ENCODE data around the gene CTSD.

CTSD gene

GRCh38 chr11:1761110-1761856, 2.4 kb downstream of the CTSD start:
- H4K12ac ChIP-seq (ENCODE audit: low read depth, low read length), result no peak overlapping the region
- peaks cover 8% of the 10 kb centered on the region for H3K79me2 ChIP-seq (ENCODE audit: control insufficient read depth, insufficient read depth, low read length, poor library complexity)
- H3K27ac ChIP-seq (ENCODE audit: low read depth, low read length), result no peak overlapping the region
- no peaks in the 10 kb centered on the region for H3K27me3 ChIP-seq (ENCODE audit: insufficient read depth, low read length)
- peaks cover 33 to 40% of the 10 kb centered on the region in 2 experiments for H3K36me3 ChIP-seq (ENCODE audit: control insufficient read depth in 1 of 2, insufficient read depth in 2 of 2, low read length in 2 of 2)
- H3K23ac ChIP-seq (ENCODE audit: low read length), result no peak overlapping the region
- H3K4me3 ChIP-seq (ENCODE audit: low read depth, low read length), result no peak overlapping the region
- H3K14ac ChIP-seq (ENCODE audit: low read length), result no peak overlapping the region
- no peak for DNase-seq
- H3K18ac ChIP-seq (ENCODE audit: low read length), result no peak overlapping the region
- no peak overlapping the region for H3K4me2 ChIP-seq (ENCODE audit: low read length)
- no peak overlapping the region for H2AK5ac ChIP-seq (ENCODE audit: low read length)
- no CpG with 5 or more reads among the region's 28 CpGs for WGBS (ENCODE audit: extremely low coverage, insufficient coverage, insufficient read length)
- H4K8ac ChIP-seq (ENCODE audit: low read depth, low read length), result no peak overlapping the region
- peaks cover 11% of the 10 kb centered on the region for H3K79me1 ChIP-seq (ENCODE audit: low read length)
- H4K91ac ChIP-seq (ENCODE audit: low read depth, low read length), result no peak overlapping the region
- no peak overlapping the region for H3K9ac ChIP-seq (ENCODE audit: low read length)
- H2AFZ ChIP-seq (ENCODE audit: insufficient read depth, low read length, poor library complexity), result peak overlapping the region; percentile 50
- H2BK12ac ChIP-seq (ENCODE audit: low read length), result no peak overlapping the region
- H3K9me3 ChIP-seq (ENCODE audit: insufficient read depth, low read depth, low read length), result peaks cover 2% of the 10 kb centered on the region
- H3K4me1 ChIP-seq (ENCODE audit: control insufficient read depth in 1 of 2, insufficient read depth in 2 of 2, low read length in 2 of 2), result peaks cover 21 to 22% of the 10 kb centered on the region in 2 experiments
- no peak overlapping the region for H3K4ac ChIP-seq (ENCODE audit: low read depth, low read length)
- no peak overlapping the region for H2BK120ac ChIP-seq (ENCODE audit: insufficient read depth, low read length, poor library complexity)
- no peak overlapping the region for H2BK5ac ChIP-seq (ENCODE audit: low read depth, low read length, poor library complexity)

GRCh38 chr11:1760351-1761109, 3.2 kb downstream of the CTSD start:
- Histone ChIP-seq H4K8ac (ENCODE audit: low read depth, low read length) (peak overlapping the region; percentile 30), H2BK5ac (ENCODE audit: low read depth, low read length, poor library complexity) (no peak overlapping the region), H3K4me1 (ENCODE audit: control insufficient read depth in 1 of 2, insufficient read depth in 2 of 2, low read length in 2 of 2) (peaks cover 21 to 22% of the 10 kb centered on the region in 2 experiments), H4K12ac (ENCODE audit: low read depth, low read length) (no peak overlapping the region), H3K79me2 (ENCODE audit: control insufficient read depth, insufficient read depth, low read length, poor library complexity) (peaks cover 8% of the 10 kb centered on the region), H3K79me1 (ENCODE audit: low read length) (peaks cover 11% of the 10 kb centered on the region), H2BK12ac (ENCODE audit: low read length) (no peak overlapping the region), H4K91ac (ENCODE audit: low read depth, low read length) (no peak overlapping the region), H3K23ac (ENCODE audit: low read length) (no peak overlapping the region), H3K9ac (ENCODE audit: low read length) (no peak overlapping the region), H3K4me3 (ENCODE audit: low read depth, low read length) (no peak overlapping the region), H3K36me3 (ENCODE audit: control insufficient read depth in 1 of 2, insufficient read depth in 2 of 2, low read length in 2 of 2) (peaks cover 34 to 48% of the 10 kb centered on the region in 2 experiments), H3K27me3 (ENCODE audit: insufficient read depth, low read length) (no peaks in the 10 kb centered on the region), H3K4ac (ENCODE audit: low read depth, low read length) (no peak overlapping the region), H2BK120ac (ENCODE audit: insufficient read depth, low read length, poor library complexity) (no peak overlapping the region), H3K27ac (ENCODE audit: low read depth, low read length) (no peak overlapping the region), H2AK5ac (ENCODE audit: low read length) (no peak overlapping the region), H3K14ac (ENCODE audit: low read length) (no peak overlapping the region), H3K18ac (ENCODE audit: low read length) (peak overlapping the region; percentile 18), H3K4me2 (ENCODE audit: low read length) (no peak overlapping the region), H2AFZ (ENCODE audit: insufficient read depth, low read length, poor library complexity) (peak overlapping the region; percentile 50), H3K9me3 (ENCODE audit: insufficient read depth, low read depth, low read length) (peaks cover 2% of the 10 kb centered on the region)
- DNase-seq, result peak; percentile 50 to 54
- no CpG with 5 or more reads among the region's 23 CpGs for WGBS (ENCODE audit: extremely low coverage, insufficient coverage, insufficient read length)

DNA sequence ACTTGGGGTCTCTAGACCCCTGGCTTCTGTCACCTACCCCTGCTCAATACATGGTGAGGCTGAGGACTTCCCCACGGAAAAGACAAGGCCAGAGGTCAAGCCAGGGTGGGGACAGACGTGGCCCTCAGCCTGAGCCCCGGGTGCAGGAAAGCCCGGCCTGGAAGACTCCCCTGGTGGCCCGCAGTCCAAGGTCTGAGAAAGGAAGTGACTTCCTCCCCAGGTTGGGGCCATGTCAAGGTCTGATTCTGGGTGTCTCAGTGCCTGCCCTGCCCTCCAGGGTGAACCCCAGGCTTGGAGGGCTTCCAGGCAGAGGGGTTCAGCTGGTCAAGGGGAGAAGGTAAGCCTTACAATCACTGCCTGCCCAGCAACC, 3.9 kb downstream of the CTSD start:
- H4K12ac ChIP-seq (ENCODE audit: low read depth, low read length), result no peak overlapping the region
- DNase-seq, result no peak
- no peak overlapping the region for H2BK120ac ChIP-seq (ENCODE audit: insufficient read depth, low read length, poor library complexity)
- H2BK5ac ChIP-seq (ENCODE audit: low read depth, low read length, poor library complexity), result no peak overlapping the region
- no peak overlapping the region for H3K4me2 ChIP-seq (ENCODE audit: low read length)
- no peak overlapping the region for H2AK5ac ChIP-seq (ENCODE audit: low read length)
- H4K91ac ChIP-seq (ENCODE audit: low read depth, low read length), result no peak overlapping the region
- no peak overlapping the region for H3K27ac ChIP-seq (ENCODE audit: low read depth, low read length)
- H3K9ac ChIP-seq (ENCODE audit: low read length), result no peak overlapping the region
- no peak overlapping the region for H3K23ac ChIP-seq (ENCODE audit: low read length)
- H3K79me2 ChIP-seq (ENCODE audit: control insufficient read depth, insufficient read depth, low read length, poor library complexity), result peaks cover 8% of the 10 kb centered on the region
- H3K27me3 ChIP-seq (ENCODE audit: insufficient read depth, low read length), result no peaks in the 10 kb centered on the region
- H2AFZ ChIP-seq (ENCODE audit: insufficient read depth, low read length, poor library complexity), result no peak overlapping the region
- H3K14ac ChIP-seq (ENCODE audit: low read length), result no peak overlapping the region
- peaks cover 21 to 22% of the 10 kb centered on the region in 2 experiments for H3K4me1 ChIP-seq (ENCODE audit: control insufficient read depth in 1 of 2, insufficient read depth in 2 of 2, low read length in 2 of 2)
- peaks cover 41 to 55% of the 10 kb centered on the region in 2 experiments for H3K36me3 ChIP-seq (ENCODE audit: control insufficient read depth in 1 of 2, insufficient read depth in 2 of 2, low read length in 2 of 2)
- H3K4me3 ChIP-seq (ENCODE audit: low read depth, low read length), result no peak overlapping the region
- peaks cover 11% of the 10 kb centered on the region for H3K79me1 ChIP-seq (ENCODE audit: low read length)
- WGBS (ENCODE audit: extremely low coverage, insufficient coverage, insufficient read length), result no CpG with 5 or more reads among the region's 5 CpGs
- H4K8ac ChIP-seq (ENCODE audit: low read depth, low read length), result no peak overlapping the region
- no peak overlapping the region for H2BK12ac ChIP-seq (ENCODE audit: low read length)
- no peak overlapping the region for H3K4ac ChIP-seq (ENCODE audit: low read depth, low read length)
- peaks cover 2% of the 10 kb centered on the region for H3K9me3 ChIP-seq (ENCODE audit: insufficient read depth, low read depth, low read length)
- H3K18ac ChIP-seq (ENCODE audit: low read length), result no peak overlapping the region

DNA sequence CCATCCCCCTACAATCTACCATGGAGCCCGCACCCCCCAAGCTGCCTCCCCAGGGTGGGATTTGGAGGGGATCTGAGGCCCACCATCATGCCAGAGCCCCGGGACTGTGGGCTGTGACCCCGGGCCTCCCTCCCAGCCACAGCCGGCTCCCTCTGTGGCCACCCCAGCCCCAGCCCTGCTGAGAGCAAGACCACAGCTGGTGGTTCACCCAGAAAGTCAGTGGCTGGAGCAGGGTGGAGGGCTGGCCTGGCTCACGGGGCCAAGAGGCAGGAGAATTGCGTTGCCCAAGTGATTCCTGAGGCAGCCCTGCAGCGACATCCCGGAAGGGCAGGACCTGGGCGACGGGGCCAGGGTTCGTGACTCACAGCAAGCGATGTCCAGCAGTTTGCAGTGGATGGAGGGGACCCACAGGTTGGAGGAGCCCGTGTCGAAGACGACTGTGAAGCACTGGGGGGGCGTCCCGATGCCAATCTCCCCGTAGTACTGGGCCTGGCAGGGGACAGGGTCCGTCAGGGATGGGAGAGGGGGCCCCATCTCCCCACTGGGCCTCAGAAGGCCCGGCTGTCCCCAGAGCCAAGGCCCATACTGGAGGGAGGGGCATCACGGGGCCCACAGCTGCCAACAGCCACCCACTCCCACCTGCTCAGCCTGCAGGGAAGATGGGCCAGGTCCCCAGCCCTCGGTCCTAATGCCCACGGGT, 4.4 kb downstream of the CTSD start:
- Histone ChIP-seq H3K18ac (ENCODE audit: low read length) (no peak overlapping the region), H3K27ac (ENCODE audit: low read depth, low read length) (no peak overlapping the region), H3K79me1 (ENCODE audit: low read length) (peaks cover 10% of the 10 kb centered on the region), H4K8ac (ENCODE audit: low read depth, low read length) (no peak overlapping the region), H4K12ac (ENCODE audit: low read depth, low read length) (no peak overlapping the region), H2BK12ac (ENCODE audit: low read length) (no peak overlapping the region), H3K14ac (ENCODE audit: low read length) (no peak overlapping the region), H4K91ac (ENCODE audit: low read depth, low read length) (no peak overlapping the region), H2BK5ac (ENCODE audit: low read depth, low read length, poor library complexity) (no peak overlapping the region), H3K27me3 (ENCODE audit: insufficient read depth, low read length) (no peaks in the 10 kb centered on the region), H3K36me3 (ENCODE audit: control insufficient read depth in 1 of 2, insufficient read depth in 2 of 2, low read length in 2 of 2) (peaks cover 46 to 60% of the 10 kb centered on the region in 2 experiments), H3K79me2 (ENCODE audit: control insufficient read depth, insufficient read depth, low read length, poor library complexity) (peaks cover 8% of the 10 kb centered on the region), H3K4me1 (ENCODE audit: control insufficient read depth in 1 of 2, insufficient read depth in 2 of 2, low read length in 2 of 2) (peaks cover 19 to 21% of the 10 kb centered on the region in 2 experiments), H2BK120ac (ENCODE audit: insufficient read depth, low read length, poor library complexity) (no peak overlapping the region), H3K4me2 (ENCODE audit: low read length) (no peak overlapping the region), H2AK5ac (ENCODE audit: low read length) (no peak overlapping the region), H2AFZ (ENCODE audit: insufficient read depth, low read length, poor library complexity) (no peak overlapping the region), H3K23ac (ENCODE audit: low read length) (no peak overlapping the region), H3K4ac (ENCODE audit: low read depth, low read length) (no peak overlapping the region), H3K4me3 (ENCODE audit: low read depth, low read length) (no peak overlapping the region), H3K9me3 (ENCODE audit: insufficient read depth, low read depth, low read length) (peaks cover 2% of the 10 kb centered on the region), H3K9ac (ENCODE audit: low read length) (no peak overlapping the region)
- DNase-seq, result no peak
- WGBS (ENCODE audit: extremely low coverage, insufficient coverage, insufficient read length), result no CpG with 5 or more reads among the region's 23 CpGs
